ENCODE results near the gene FLNA.
"Not testable (repeated sequence)": the region's sequence is repeated elsewhere in the genome, so short reads cannot be mapped to it uniquely, and the experiment has no call there.

FLNA gene

GRCh38 chrX:154355776-154356140 lies 18.7 kb downstream of the FLNA start:
- DNase-seq: no peak

GRCh38 chrX:154355094-154355775 lies 19.2 kb downstream of the FLNA start:
- no peak for DNase-seq

GRCh38 chrX:154354516-154354915 lies 19.9 kb downstream of the FLNA start:
- no peak for DNase-seq

- DNase-seq: no peak
These were observed 20.4 kb downstream of the FLNA start for GRCh38 chrX:154354013-154354412.

- no peak for DNase-seq
These were observed 21.1 kb downstream of the FLNA start for GRCh38 chrX:154353172-154353843.

- no peak for DNase-seq
These were observed 22.0 kb downstream of the FLNA start for GRCh38 chrX:154352466-154352865.

- no peak for DNase-seq
These were observed 22.4 kb downstream of the FLNA start for GRCh38 chrX:154352012-154352401.

GRCh38 chrX:154351183-154352011 lies 23.0 kb downstream of the FLNA start:
- no peak for DNase-seq

- DNase-seq: no peak
These were observed 23.8 kb downstream of the FLNA start for GRCh38 chrX:154350429-154351182.

- no peak for DNase-seq
These were observed 24.5 kb downstream of the FLNA start for GRCh38 chrX:154349979-154350378.

GRCh38 chrX:154349359-154349935 lies 25.0 kb downstream of the FLNA start:
- no peak for DNase-seq

- DNase-seq: no peak
These were observed 25.6 kb downstream of the FLNA start for GRCh38 chrX:154348646-154349358.

- DNase-seq: no peak
These were observed 26.3 kb downstream of the FLNA start for GRCh38 chrX:154348114-154348531.

- DNase-seq: not testable (repeated sequence)
These were observed 30.8 kb downstream of the FLNA start for GRCh38 chrX:154343620-154344019.

- DNase-seq: not testable (repeated sequence)
These were observed 31.4 kb downstream of the FLNA start for GRCh38 chrX:154343063-154343462.

GRCh38 chrX:154341399-154342298 lies 32.8 kb downstream of the FLNA start:
- not testable (repeated sequence) for DNase-seq

GRCh38 chrX:154334496-154334895 lies 39.9 kb downstream of the FLNA start:
- DNase-seq: no peak

- DNase-seq: peak; percentile 75
These were observed 40.6 kb downstream of the FLNA start for GRCh38 chrX:154333837-154334271.

- no peak for DNase-seq
These were observed 41.3 kb downstream of the FLNA start for GRCh38 chrX:154333116-154333515.

- no peak for DNase-seq
These were observed 41.9 kb downstream of the FLNA start for GRCh38 chrX:154332561-154332960.

GRCh38 chrX:154329294-154329693 lies 45.1 kb downstream of the FLNA start:
- no peak for DNase-seq
